ENCODE results near the gene AGBL4. TPM values are rescaled to one million over a fixed set of nuclear protein-coding genes. Genes with fewer than 3 reads are reported as not detected.

Gene AGBL4
- total RNA-seq, 4 donors from 2014 or later = 0.13 TPM; not detected in 3

DNA sequence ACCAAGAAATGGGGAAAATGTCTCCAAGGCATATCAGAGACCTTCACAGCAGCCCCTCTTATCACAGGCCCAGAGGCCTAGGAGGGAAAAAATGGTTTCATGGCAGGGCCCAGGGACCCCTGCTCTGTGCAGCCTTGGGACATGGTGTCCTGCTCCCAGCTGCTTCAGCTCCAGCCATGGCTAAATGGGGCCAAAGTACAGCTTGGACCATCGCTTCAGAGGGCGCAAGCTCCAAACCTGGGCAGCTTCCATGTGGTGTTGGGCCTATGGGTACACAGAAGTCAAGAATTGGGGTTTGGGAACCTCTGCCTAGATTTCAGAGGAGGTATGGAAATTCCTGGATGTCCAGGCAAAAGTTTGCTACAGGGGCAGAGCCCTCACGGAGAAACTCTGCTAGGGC is 964.7 kb downstream of the AGBL4 start:
- no peak for DNase-seq (ENCODE audit: extremely low spot score)
- 87% methylated on average over 3 of the region's 3 CpGs for WGBS
- intact Hi-C loops (cut with DNase I) = no loop called here
- TF ChIP-seq POLR2AphosphoS5 (IDR thresholded peaks at IDR 0.05) = no peak
- TF ChIP-seq, protein P1, sequence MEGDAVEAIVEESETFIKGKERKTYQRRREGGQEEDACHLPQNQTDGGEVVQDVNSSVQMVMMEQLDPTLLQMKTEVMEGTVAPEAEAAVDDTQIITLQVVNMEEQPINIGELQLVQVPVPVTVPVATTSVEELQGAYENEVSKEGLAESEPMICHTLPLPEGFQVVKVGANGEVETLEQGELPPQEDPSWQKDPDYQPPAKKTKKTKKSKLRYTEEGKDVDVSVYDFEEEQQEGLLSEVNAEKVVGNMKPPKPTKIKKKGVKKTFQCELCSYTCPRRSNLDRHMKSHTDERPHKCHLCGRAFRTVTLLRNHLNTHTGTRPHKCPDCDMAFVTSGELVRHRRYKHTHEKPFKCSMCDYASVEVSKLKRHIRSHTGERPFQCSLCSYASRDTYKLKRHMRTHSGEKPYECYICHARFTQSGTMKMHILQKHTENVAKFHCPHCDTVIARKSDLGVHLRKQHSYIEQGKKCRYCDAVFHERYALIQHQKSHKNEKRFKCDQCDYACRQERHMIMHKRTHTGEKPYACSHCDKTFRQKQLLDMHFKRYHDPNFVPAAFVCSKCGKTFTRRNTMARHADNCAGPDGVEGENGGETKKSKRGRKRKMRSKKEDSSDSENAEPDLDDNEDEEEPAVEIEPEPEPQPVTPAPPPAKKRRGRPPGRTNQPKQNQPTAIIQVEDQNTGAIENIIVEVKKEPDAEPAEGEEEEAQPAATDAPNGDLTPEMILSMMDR (IDR thresholded peaks at IDR 0.05) = no peak
- no peak for TF ChIP-seq POLR2A (IDR thresholded peaks at IDR 0.05; ENCODE audit: low read depth)
- no peak for TF ChIP-seq EP300 (IDR thresholded peaks at IDR 0.05)
- Histone ChIP-seq H3K36me3 (no peaks in the 10 kb centered on the region), H3K4me1 (no peaks in the 10 kb centered on the region), H3K9me3 (no peaks in the 10 kb centered on the region), H3K27ac (replicated peaks in 1 of 4) (no peak overlapping the region), H3K4me3 (no peak overlapping the region), H3K27me3 (no peaks in the 10 kb centered on the region)

DNA sequence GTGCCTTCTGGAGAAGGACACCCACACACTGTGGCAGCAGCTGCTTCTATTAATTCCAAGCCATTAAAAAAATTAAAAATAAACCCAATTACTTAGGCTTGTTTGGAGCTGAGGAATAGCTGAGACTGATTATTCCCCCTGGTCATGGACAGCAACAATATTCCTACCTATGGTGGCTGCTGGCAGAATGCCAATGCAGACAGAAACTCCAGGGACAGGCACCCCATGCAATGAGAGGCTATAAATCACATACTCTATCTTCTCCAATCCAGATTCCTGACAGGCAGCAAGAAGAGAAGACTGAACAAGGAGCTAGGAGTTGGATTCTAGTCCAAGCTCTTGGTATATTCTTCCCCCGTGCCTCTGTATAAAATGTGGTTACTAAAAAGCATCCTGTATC is 971.7 kb downstream of the AGBL4 start:
- intact Hi-C loops (cut with DNase I) = no loop called here
- Histone ChIP-seq H3K27ac (replicated peaks in 1 of 4) (no peak overlapping the region), H3K4me3 (no peak overlapping the region), H3K27me3 (no peaks in the 10 kb centered on the region), H3K9me3 (no peaks in the 10 kb centered on the region), H3K4me1 (no peaks in the 10 kb centered on the region), H3K36me3 (no peaks in the 10 kb centered on the region)
- no peak for TF ChIP-seq POLR2AphosphoS5 (IDR thresholded peaks at IDR 0.05)
- TF ChIP-seq POLR2A (IDR thresholded peaks at IDR 0.05; ENCODE audit: low read depth) = no peak
- TF ChIP-seq, protein P1 (IDR thresholded peaks at IDR 0.05) = no peak
- TF ChIP-seq EP300 (IDR thresholded peaks at IDR 0.05) = no peak
- no peak for DNase-seq (ENCODE audit: extremely low spot score)
- 80% methylated on average over 1 of the region's 1 CpG for WGBS

DNA sequence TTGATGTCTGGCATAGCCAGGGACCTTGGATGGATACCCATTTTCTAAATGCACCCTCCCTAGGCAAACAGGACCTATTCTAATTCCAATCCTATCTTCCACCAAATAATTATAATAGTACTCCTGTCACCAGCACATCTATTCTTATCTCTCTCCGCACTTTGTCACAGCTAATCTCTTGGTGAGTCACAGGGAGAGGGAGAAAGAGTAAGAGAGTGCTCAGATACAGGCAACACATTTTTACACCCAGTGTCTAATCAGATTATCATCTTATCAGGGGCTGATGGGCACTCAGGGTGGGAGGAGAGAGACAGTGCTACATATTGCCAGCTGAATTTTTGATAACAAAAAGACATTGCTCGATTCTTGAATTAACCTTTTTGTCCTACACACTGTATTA is 972.1 kb downstream of the AGBL4 start:
- Histone ChIP-seq H3K4me1 (no peaks in the 10 kb centered on the region), H3K27me3 (no peaks in the 10 kb centered on the region), H3K4me3 (no peak overlapping the region), H3K27ac (replicated peaks in 1 of 4) (no peak overlapping the region), H3K9me3 (no peaks in the 10 kb centered on the region), H3K36me3 (no peaks in the 10 kb centered on the region)
- intact Hi-C loops (cut with DNase I) = no loop called here
- 62% methylated on average over 2 of the region's 2 CpGs for WGBS
- no peak for TF ChIP-seq EP300 (IDR thresholded peaks at IDR 0.05)
- TF ChIP-seq, protein P1 (IDR thresholded peaks at IDR 0.05) = no peak
- no peak for TF ChIP-seq POLR2AphosphoS5 (IDR thresholded peaks at IDR 0.05)
- no peak for DNase-seq (ENCODE audit: extremely low spot score)

DNA sequence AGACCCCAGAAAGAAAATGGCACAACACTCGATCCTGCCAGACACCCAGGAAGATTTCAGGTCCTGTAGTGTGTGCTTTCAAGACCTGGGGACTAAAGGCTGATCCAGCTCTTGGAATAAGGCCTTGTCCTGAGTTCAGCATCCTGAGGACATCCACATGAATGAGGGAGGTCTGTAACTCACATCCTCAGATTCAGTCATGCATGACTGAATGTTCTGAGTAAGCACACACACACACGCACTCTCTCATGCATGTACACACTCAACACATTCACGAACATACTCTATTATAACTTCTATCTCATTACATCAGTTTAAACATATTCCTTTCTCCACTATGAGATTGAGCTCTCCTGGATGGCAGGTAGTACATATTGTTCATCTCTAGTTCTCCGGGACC is 973.7 kb downstream of the AGBL4 start:
- DNase-seq (ENCODE audit: extremely low spot score) = no peak
- intact Hi-C loops (cut with DNase I) = no loop called here
- WGBS = 80% methylated on average over 4 of the region's 4 CpGs
- Histone ChIP-seq H3K36me3 (no peaks in the 10 kb centered on the region), H3K4me3 (no peak overlapping the region), H3K9me3 (no peaks in the 10 kb centered on the region), H3K4me1 (no peaks in the 10 kb centered on the region), H3K27me3 (no peaks in the 10 kb centered on the region), H3K27ac (replicated peaks in 1 of 4) (no peak overlapping the region)
- TF ChIP-seq, protein P1 (IDR thresholded peaks at IDR 0.05) = no peak
- no peak for TF ChIP-seq POLR2A (IDR thresholded peaks at IDR 0.05; ENCODE audit: low read depth)
- no peak for TF ChIP-seq EP300 (IDR thresholded peaks at IDR 0.05)
- TF ChIP-seq POLR2AphosphoS5 (IDR thresholded peaks at IDR 0.05) = no peak

DNA sequence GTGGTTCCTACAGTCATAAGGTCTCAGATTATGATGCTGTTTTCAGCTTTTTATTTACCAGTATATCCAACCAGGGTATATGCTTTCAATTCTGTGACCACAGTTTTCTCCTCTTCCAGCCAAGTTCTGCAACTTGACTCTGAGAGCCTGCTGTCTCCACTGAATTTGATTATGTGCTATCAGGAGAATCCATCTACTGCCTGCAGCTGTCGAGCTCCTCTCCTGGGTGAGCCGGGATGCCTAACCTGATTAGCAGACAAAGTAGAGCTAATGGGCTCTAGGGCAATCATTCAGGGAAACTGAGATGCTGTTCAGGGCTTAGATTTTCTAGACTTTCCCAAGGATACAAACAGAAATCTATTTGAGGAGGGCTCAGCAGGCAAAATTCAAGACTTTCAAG is 975.6 kb downstream of the AGBL4 start:
- no peak for TF ChIP-seq POLR2AphosphoS5 (IDR thresholded peaks at IDR 0.05)
- TF ChIP-seq EP300 (IDR thresholded peaks at IDR 0.05) = no peak
- TF ChIP-seq, protein P1 (IDR thresholded peaks at IDR 0.05) = no peak
- no peak for TF ChIP-seq POLR2A (IDR thresholded peaks at IDR 0.05; ENCODE audit: low read depth)
- H3K9me3 ChIP-seq = no peaks in the 10 kb centered on the region
- no peak for DNase-seq (ENCODE audit: extremely low spot score)
- intact Hi-C loops (cut with DNase I) = no loop called here
- no peaks in the 10 kb centered on the region for H3K36me3 ChIP-seq
- H3K27me3 ChIP-seq = no peaks in the 10 kb centered on the region
- no peak overlapping the region for H3K27ac ChIP-seq (replicated peaks in 1 of 4)
- H3K4me1 ChIP-seq = no peaks in the 10 kb centered on the region
- no peak overlapping the region for H3K4me3 ChIP-seq
- 57% methylated on average over 2 of the region's 2 CpGs for whole genome bisulfite sequencing
